H1 (cell line): ENCODE data around the gene KRAS. TPM values are rescaled to one million over a fixed set of nuclear protein-coding genes. Genes with fewer than 3 reads are reported as not detected.
A peak's percentile ranks its signal among the peaks of the same experiment; 100 is the strongest.

Experiments used
- CTCF ChIA-PET: fragments of 300-600 bp; sonication (Branson Sonifier 250); formaldehyde crosslinking; loops from one replicate; lab custom pipeline; 2021; ENCODE audit not compliant: partially characterized antibody; lab: Charles Lee
- POLR2A ChIA-PET: fragments of 300-600 bp; sonication (Branson Sonifier 250); formaldehyde crosslinking; loops from one replicate; lab custom pipeline; 2021; ENCODE audit warnings: inconsistent platforms; ENCODE audit not compliant: partially characterized antibody; lab: Charles Lee
- DNase-seq, 2 experiments: peaks; one replicate each; pipeline versions ENCODE4 v3.0.0 to v3.0.0-alpha.2; 2010 to 2022; ENCODE audit warnings: low spot score in 2 of 2, low read depth in 1 of 2, mixed read lengths in 1 of 2
- FAIRE-seq: peaks from 2 replicates; lab custom pipeline; 2011; peaks lifted over from hg19 to GRCh38; lab: Jason Lieb, UNC
- H2AFZ ChIP-seq: 2 replicates; pipeline ENCODE4 v1.8.1; 2012; ENCODE audit warnings: low read length, inconsistent platforms
- H2AK5ac ChIP-seq: 2 replicates; pipeline ENCODE4 v1.6.1; 2013; ENCODE audit warnings: low read depth, low read length
- H2BK120ac ChIP-seq: replicated peaks from 2 replicates; pipeline ENCODE3; 2013; ENCODE audit warnings: low read depth, low read length, inconsistent platforms
- H2BK12ac ChIP-seq: 2 replicates; pipeline ENCODE4 v1.6.1; 2013; ENCODE audit warnings: low read depth, low read length
- H2BK15ac ChIP-seq: 2 replicates; pipeline ENCODE4 v1.6.1; 2013; ENCODE audit warnings: low read length
- H2BK20ac ChIP-seq: 2 replicates; pipeline ENCODE4 v1.6.1; 2013; ENCODE audit warnings: low read length
- H2BK5ac ChIP-seq: 2 replicates; pipeline ENCODE4 v1.6.1; 2013; ENCODE audit warnings: low read depth, low read length
- H3K14ac ChIP-seq: 2 replicates; pipeline ENCODE4 v1.6.1; 2013; ENCODE audit warnings: inconsistent platforms; ENCODE audit not compliant: insufficient read length
- H3K18ac ChIP-seq: 2 replicates; pipeline ENCODE4 v1.6.1; 2013; ENCODE audit warnings: low read length; ENCODE audit errors: extremely low read depth
- H3K23ac ChIP-seq: 2 replicates; pipeline ENCODE4 v1.6.1; 2013; ENCODE audit warnings: inconsistent platforms; ENCODE audit not compliant: insufficient read length
- H3K23me2 ChIP-seq: 2 replicates; pipeline ENCODE4 v1.6.1; 2013; ENCODE audit warnings: low read depth, low read length
- H3K27ac ChIP-seq: 2 replicates; pipeline ENCODE4 v1.6.1; 2011; ENCODE audit warnings: low read depth, low read length, inconsistent platforms
- H3K27me3 ChIP-seq, 4 experiments: replicated peaks in 1 of 4; 1 replicate in 1 of 4; 2 replicates in 3 of 4; pipeline versions ENCODE4 v1.6.1 to v1.8.1; 2011 to 2013; ENCODE audit warnings: low read length in 3 of 4, mild to moderate bottlenecking in 3 of 4, inconsistent platforms in 2 of 4, mixed read lengths in 2 of 4, moderate library complexity in 1 of 4; ENCODE audit not compliant: control insufficient read depth in 3 of 4, insufficient read depth in 3 of 4; ENCODE audit errors: extremely low read depth in 1 of 4
- H3K36me3 ChIP-seq, 4 experiments: 2 replicates each; pipeline versions ENCODE4 v1.6.1 to v1.8.1; 2011 to 2013; ENCODE audit warnings: mild to moderate bottlenecking in 4 of 4, low read length in 3 of 4, moderate library complexity in 2 of 4, control low read depth in 1 of 4, inconsistent platforms in 1 of 4; ENCODE audit not compliant: insufficient read depth in 4 of 4, control insufficient read depth in 2 of 4
- H3K4ac ChIP-seq: replicated peaks from 2 replicates; pipeline ENCODE3; 2013; ENCODE audit warnings: low read length, low read depth, mixed read lengths, inconsistent platforms; ENCODE audit not compliant: insufficient read length
- H3K4me1 ChIP-seq, 4 experiments: replicated peaks in 1 of 4; 1 replicate in 1 of 4; 2 replicates in 3 of 4; pipeline versions ENCODE4 v1.6.1 to v1.8.1; 2011 to 2013; ENCODE audit warnings: low read length in 3 of 4, inconsistent platforms in 2 of 4, mixed read lengths in 1 of 4; ENCODE audit not compliant: insufficient read depth in 4 of 4, control insufficient read depth in 3 of 4
- H3K4me2 ChIP-seq, 2 experiments: 2 replicates each; pipeline versions ENCODE4 v1.6.1 to v1.8.1; 2011 to 2013; ENCODE audit warnings: low read depth in 2 of 2, low read length in 2 of 2, control low read depth in 1 of 2, inconsistent platforms in 1 of 2, mild to moderate bottlenecking in 1 of 2; ENCODE audit not compliant: insufficient read depth in 1 of 2
- H3K4me3 ChIP-seq, 4 experiments: fragments of 200-600, 300-600 bp in 1 of 4; sonication (generic), shearing (Covaris generic), sonication (Bioruptor Twin) in 1 of 4; 2 replicates each; pipeline versions ENCODE4 v1.5.1 to v1.8.1; 2011 to 2016; ENCODE audit warnings: low read length in 4 of 4, low read depth in 3 of 4, control low read depth in 2 of 4, inconsistent platforms in 2 of 4, mild to moderate bottlenecking in 2 of 4, mixed read lengths in 1 of 4, moderate library complexity in 1 of 4; ENCODE audit not compliant: insufficient read depth in 2 of 4; ENCODE audit errors: extremely low read depth in 1 of 4
- H3K56ac ChIP-seq: replicated peaks from 2 replicates; pipeline ENCODE3; 2013; ENCODE audit warnings: low read depth, mild to moderate bottlenecking, mixed read lengths, low read length, inconsistent platforms; ENCODE audit not compliant: insufficient read length
- H3K79me1 ChIP-seq: 2 replicates; pipeline ENCODE4 v1.6.1; 2013; ENCODE audit warnings: low read depth, low read length, control low read depth
- H3K79me2 ChIP-seq, 2 experiments: 2 replicates each; pipeline versions ENCODE4 v1.6.1 to v1.8.1; 2012 to 2013; ENCODE audit warnings: low read length in 2 of 2, mild to moderate bottlenecking in 2 of 2, inconsistent platforms in 1 of 2; ENCODE audit not compliant: insufficient read depth in 2 of 2, control insufficient read depth in 1 of 2
- H3K9ac ChIP-seq, 4 experiments: replicated peaks in 1 of 4; 1 replicate in 1 of 4; 2 replicates in 3 of 4; pipeline versions ENCODE4 v1.6.1 to v1.8.1; 2011 to 2013; ENCODE audit warnings: low read depth in 3 of 4, low read length in 3 of 4, control low read depth in 2 of 4, mild to moderate bottlenecking in 2 of 4, moderate library complexity in 2 of 4, inconsistent platforms in 1 of 4; ENCODE audit errors: extremely low read depth in 1 of 4
- H3K9me3 ChIP-seq, 2 experiments: 2 replicates each; pipeline versions ENCODE4 v1.6.1 to v1.8.1; 2012 to 2013; ENCODE audit warnings: mild to moderate bottlenecking in 2 of 2, moderate library complexity in 2 of 2, control low read depth in 1 of 2, inconsistent platforms in 1 of 2, low read depth in 1 of 2, low read length in 1 of 2, mixed read lengths in 1 of 2; ENCODE audit not compliant: insufficient read depth in 2 of 2
- H4K20me1 ChIP-seq, 2 experiments: replicated peaks in 1 of 2; 2 replicates each; pipeline versions ENCODE3 to v1.8.1; 2011 to 2013; ENCODE audit warnings: inconsistent platforms in 2 of 2, low read length in 2 of 2, mild to moderate bottlenecking in 1 of 2; ENCODE audit not compliant: insufficient read depth in 2 of 2, control insufficient read depth in 1 of 2
- H4K5ac ChIP-seq: 2 replicates; pipeline ENCODE4 v1.6.1; 2013; ENCODE audit warnings: low read length, low read depth, mixed read lengths, inconsistent platforms; ENCODE audit not compliant: insufficient read length
- H4K8ac ChIP-seq: 2 replicates; pipeline ENCODE4 v1.8.0; 2013; ENCODE audit warnings: mild to moderate bottlenecking, moderate library complexity, low read length, inconsistent platforms; ENCODE audit not compliant: insufficient read depth; ENCODE audit errors: extremely low read depth
- H4K91ac ChIP-seq: replicated peaks from 2 replicates; pipeline ENCODE3; 2013; ENCODE audit warnings: low read length, mixed read lengths, inconsistent platforms; ENCODE audit not compliant: insufficient read length
- BACH1 ChIP-seq: IDR thresholded peaks from 2 replicates; pipeline ENCODE4 v1.6.1; 2012; ENCODE audit warnings: low read length, improper control_type of control experiment
- GABPA ChIP-seq: IDR thresholded peaks from 2 replicates; pipeline ENCODE4 v1.6.1; 2011; ENCODE audit warnings: mild to moderate bottlenecking, low read length, moderate library complexity, borderline replicate concordance; ENCODE audit not compliant: insufficient read depth
- HDAC2 ChIP-seq, 2 experiments: fragments of 300-600 bp in 1 of 2; sonication (generic) in 1 of 2; IDR thresholded peaks; 2 replicates each; pipeline ENCODE4 v1.6.1; 2011 to 2012; ENCODE audit warnings: low read depth in 2 of 2, low read length in 2 of 2, mild to moderate bottlenecking in 2 of 2, moderate library complexity in 2 of 2, borderline replicate concordance in 1 of 2, inconsistent platforms in 1 of 2
- JUND ChIP-seq: IDR thresholded peaks from 2 replicates; pipeline ENCODE4 v1.6.1; 2011; ENCODE audit warnings: mild to moderate bottlenecking, improper control_type of control experiment, low read length
- KDM1A ChIP-seq: fragments of 200-600, 300-600 bp; sonication (generic); IDR thresholded peaks from 2 replicates; pipeline ENCODE4 v1.7.1; 2016; ENCODE audit warnings: mild to moderate bottlenecking, low read length, borderline replicate concordance
- PHF8 ChIP-seq: fragments of 200-600 bp; sonication (generic); conservative IDR thresholded peaks from 2 replicates; pipeline ENCODE4 v1.7.1; 2012; ENCODE audit warnings: low read depth, mild to moderate bottlenecking, inconsistent platforms, low read length, moderate library complexity
- POU5F1 ChIP-seq: IDR thresholded peaks from 2 replicates; pipeline ENCODE4 v1.6.1; 2011; ENCODE audit warnings: low read depth, mild to moderate bottlenecking, low read length, moderate library complexity
- RAD21 ChIP-seq, 2 experiments: IDR thresholded peaks in 1 of 2; conservative IDR thresholded peaks in 1 of 2; 2 replicates each; pipeline ENCODE4 v1.6.1; 2011; ENCODE audit warnings: low read depth in 2 of 2, low read length in 2 of 2, improper control_type of control experiment in 1 of 2, inconsistent platforms in 1 of 2, mild to moderate bottlenecking in 1 of 2, moderate library complexity in 1 of 2
- RNF2 ChIP-seq: fragments of 200-900, 300-1000 bp; sonication (generic); IDR thresholded peaks from 2 replicates; pipeline ENCODE4 v1.7.1; 2016; ENCODE audit warnings: borderline replicate concordance, low read depth, mild to moderate bottlenecking, antibody characterized with exemption, low read length; ENCODE audit not compliant: poor library complexity, severe bottlenecking; ENCODE audit errors: missing control alignments
- SIX5 ChIP-seq: IDR thresholded peaks from 2 replicates; pipeline ENCODE4 v1.6.1; 2011; ENCODE audit warnings: mild to moderate bottlenecking, low read depth, low read length
- TAF1 ChIP-seq: IDR thresholded peaks from 2 replicates; pipeline ENCODE4 v1.6.1; 2011; ENCODE audit warnings: mild to moderate bottlenecking, low read depth, low read length
- YY1 ChIP-seq: IDR thresholded peaks from 2 replicates; pipeline ENCODE4 v1.6.1; 2011; ENCODE audit warnings: low read depth, mild to moderate bottlenecking, low read length
- WGBS, 2 experiments: shearing (Covaris generic) in 1 of 2; methylation state at CpG; one replicate each; pipeline versions ENCODE4 v1.1.6 to v1.1.7; 2013 to 2015; ENCODE audit warnings: low lambda C conversion rate in 2 of 2, mixed read lengths in 2 of 2, inconsistent platforms in 1 of 2, low coverage in 1 of 2, missing lambda C conversion rate in 1 of 2; ENCODE audit not compliant: insufficient replicate concordance in 2 of 2, insufficient coverage in 1 of 2, insufficient read length in 1 of 2; ENCODE audit errors: extremely low coverage in 1 of 2, missing lambda C conversion rate in 1 of 2; 5-methylcytosine and 5-hydroxymethylcytosine counted together
- polyA plus RNA-seq, 7 experiments: library from polyadenylated mRNA; depleted of rRNA in 3 of 7; stranded (reverse) in 5 of 7; unstranded in 2 of 7; fragments of >200 nt in 5 of 7; fragments of 200-250 nt in 2 of 7; gene quantifications; 1 replicate in 5 of 7; 2 replicates in 1 of 7; 4 replicates in 1 of 7; pipeline versions ENCODE4 v1.2.1 to v1.2.3, GENCODE V29; 2011 to 2013; ENCODE audit warnings: missing spikeins in 2 of 7, mixed read lengths in 2 of 7
- total RNA-seq: library from RNA; stranded (reverse); fragmentation: NEBNext Ultra II Directional; extraction: Animal tissue kit (Norgen Biotek cat#: 25700); gene quantifications from 2 replicates; pipeline ENCODE4 v1.2.1, GENCODE V29; 2021

The KRAS gene
- total and polyA plus RNA-seq, 2 of the 8 experiments (the other 6 are each of a cell fraction or from before 2014, with no cell fraction given): 24.8 to 64.6 TPM

- H4K8ac ChIP-seq: no peak overlapping the region
- no peak overlapping the region for H4K5ac ChIP-seq
- H4K91ac ChIP-seq: no peak overlapping the region
- H3K56ac ChIP-seq: no peak overlapping the region
- no peak overlapping the region for H2BK15ac ChIP-seq
- no peak overlapping the region for H3K18ac ChIP-seq
- CTCF ChIA-PET: no interaction called here
- no peak overlapping the region for H2BK5ac ChIP-seq
- no peak overlapping the region for H3K27ac ChIP-seq
- H3K9ac ChIP-seq: no peak overlapping the region
- H3K23me2 ChIP-seq: no peaks in the 10 kb centered on the region
- H3K4me3 ChIP-seq: no peak overlapping the region
- FAIRE-seq (no peak), DNase-seq (no peak)
- H4K20me1 ChIP-seq: no peaks in the 10 kb centered on the region
- H3K4me1 ChIP-seq: no peaks in the 10 kb centered on the region
- no peaks in the 10 kb centered on the region for H3K9me3 ChIP-seq
- no peak overlapping the region for H2AK5ac ChIP-seq
- H3K4me2 ChIP-seq: no peak overlapping the region
- WGBS, 2 experiments: 88% methylated on average over 4 of the region's 4 CpGs; no CpG with 5 or more reads in 1 of the 2 experiments
- H2BK120ac ChIP-seq: no peak overlapping the region
- no peaks in the 10 kb centered on the region for H3K36me3 ChIP-seq
- H3K4ac ChIP-seq: no peak overlapping the region
- POLR2A ChIA-PET: interaction anchor here (0.5 kb wide), 1 partner anchor 9 kb away, joined by 3 read pairs; no protein-coding TSS in a partner anchor
- no peak overlapping the region; the same call in 1 of the 2 replicates for H2BK20ac ChIP-seq
- no peak overlapping the region for H3K23ac ChIP-seq
- H3K27me3 ChIP-seq: no peaks in the 10 kb centered on the region
- H3K79me2 ChIP-seq: no peaks in the 10 kb centered on the region
- H2BK12ac ChIP-seq: no peak overlapping the region
- peak overlapping the region; percentile 88 for H2AFZ ChIP-seq
- H3K79me1 ChIP-seq: no peaks in the 10 kb centered on the region
- no peak overlapping the region for H3K14ac ChIP-seq
- TF ChIP-seq POU5F1 (no peak), HDAC2 (IDR thresholded peaks at IDR 0.05; ENCODE audit: borderline replicate concordance in 1 of 2, low read depth in 2 of 2, low read length in 2 of 2) (no peak), SIX5 (no peak), BACH1 (no peak), YY1 (no peak), RNF2 (no peak), JUND (no peak), RAD21 (IDR thresholded peaks at IDR 0.05 in 1 of 2, conservative IDR thresholded peaks at IDR 0.05 in 1 of 2; ENCODE audit: low read depth in 2 of 2, low read length in 2 of 2) (no peak), TAF1 (no peak), KDM1A (no peak), PHF8 (no peak), GABPA (no peak)
Observed at GRCh38 chr12:25276199-25276937, 25.6 kb upstream of the KRAS start.
